Measurements from ENCODE around the gene DYSF.

GRCh38 chr2:71526975-71527374, 73.6 kb downstream of the DYSF start:
- TF ChIP-seq CTCF (IDR thresholded peaks at IDR 0.05; ENCODE audit: extremely low read depth in 1 of 2, insufficient read depth in 1 of 2, low read depth in 1 of 2, low read length in 2 of 2), result no peak
- TF ChIP-seq MAX (IDR thresholded peaks at IDR 0.05; ENCODE audit: insufficient read depth, insufficient read length), result no peak
- TF ChIP-seq MYC (IDR thresholded peaks at IDR 0.05; ENCODE audit: low read depth, low read length), result no peak
- TF ChIP-seq FOS (IDR thresholded peaks at IDR 0.05; ENCODE audit: borderline replicate concordance, insufficient read depth, low read length), result no peak

Measured in endothelial cell of umbilical vein (primary cell).